Measurements from ENCODE around the gene HLA-DRB1. TPM values are rescaled to one million over a fixed set of nuclear protein-coding genes. Genes with fewer than 3 reads are reported as not detected.
A peak's percentile ranks its signal among the peaks of the same experiment; 100 is the strongest.
"Not testable (repeated sequence)": the region's sequence is repeated elsewhere in the genome, so short reads cannot be mapped to it uniquely, and the experiment has no call there.

Gene HLA-DRB1
- polyA plus RNA-seq, 12 donors: 6.5 to 42.0 (median 9.9) TPM; not detected in 1

- no peak for DNase-seq
Observed at GRCh38 chr6:32565511-32565910, 24.1 kb downstream of the HLA-DRB1 start.

GRCh38 chr6:32562940-32563339, 26.7 kb downstream of the HLA-DRB1 start:
- no peak for DNase-seq

- no peak for DNase-seq
Observed at GRCh38 chr6:32559747-32560146, 29.9 kb downstream of the HLA-DRB1 start.

- no peak for DNase-seq
Observed at GRCh38 chr6:32558426-32559057, 31.1 kb downstream of the HLA-DRB1 start.

GRCh38 chr6:32554116-32554965, 35.3 kb downstream of the HLA-DRB1 start:
- no peak for DNase-seq

GRCh38 chr6:32553037-32553742, 36.5 kb downstream of the HLA-DRB1 start:
- DNase-seq: no peak

GRCh38 chr6:32551410-32551809, 38.2 kb downstream of the HLA-DRB1 start:
- no peak for DNase-seq

- DNase-seq: no peak
Observed at GRCh38 chr6:32539839-32540238, 49.8 kb downstream of the HLA-DRB1 start.

GRCh38 chr6:32530431-32530793, 59.2 kb downstream of the HLA-DRB1 start:
- not testable (repeated sequence) for DNase-seq

- peak; percentile 4 for DNase-seq
Observed at GRCh38 chr6:32529697-32530430, 59.8 kb downstream of the HLA-DRB1 start, which contains the start of gene HLA-DRB5. HLA-DRB5 (minus strand) TSS chr6:32530287; CDS start chr6:32530224, 63 bp downstream.

Other genes starting within 250 kb of the HLA-DRB1 start
- under 1 TPM in 3 of 12 donors, not detected in 9; 0.08 to 0.36 (median 0.11) TPM for gene TSBP1, start 217.9 kb downstream of the HLA-DRB1 start, polyA plus RNA-seq (ENCODE audit: insufficient read length in 12 of 12)
- gene BTNL2, start 182.7 kb downstream of the HLA-DRB1 start, polyA plus RNA-seq (ENCODE audit: insufficient read length in 12 of 12): 1 to 10 TPM in 3 of 12 donors, under 1 TPM in 5, not detected in 4; 0.16 to 2.1 (median 0.67) TPM
- gene HLA-DRA, start 150.0 kb downstream of the HLA-DRB1 start, polyA plus RNA-seq (ENCODE audit: insufficient read length in 12 of 12): 100 to 1,000 TPM in 1 of 12 donors, 10 to 100 TPM in 10, not detected in 1; 18.8 to 115 (median 27.4) TPM
- gene HLA-DRB5, start 59.6 kb downstream of the HLA-DRB1 start, polyA plus RNA-seq (ENCODE audit: insufficient read length in 12 of 12): 1 to 10 TPM in 10 of 12 donors, not detected in 2; 1.1 to 8.5 (median 4.6) TPM
- gene HLA-DQA1, start 47.6 kb upstream of the HLA-DRB1 start, polyA plus RNA-seq (ENCODE audit: insufficient read length in 12 of 12): 10 to 100 TPM in 1 of 12 donors, 1 to 10 TPM in 7, under 1 TPM in 2, not detected in 2; 0.62 to 13.8 (median 2.9) TPM
- 10 to 100 TPM in 1 of 12 donors, 1 to 10 TPM in 10, not detected in 1; 1.4 to 16.0 (median 3.7) TPM for gene HLA-DQB1, start 76.8 kb upstream of the HLA-DRB1 start, polyA plus RNA-seq (ENCODE audit: insufficient read length in 12 of 12)
- 1 to 10 TPM in 2 of 12 donors, under 1 TPM in 6, not detected in 4; 0.25 to 2.7 (median 0.57) TPM for gene HLA-DQA2, start 151.5 kb upstream of the HLA-DRB1 start, polyA plus RNA-seq (ENCODE audit: insufficient read length in 12 of 12)
- 1 to 10 TPM in 2 of 12 donors, under 1 TPM in 4, not detected in 6; 0.23 to 2.3 (median 0.56) TPM for gene HLA-DQB2, start 173.7 kb upstream of the HLA-DRB1 start, polyA plus RNA-seq (ENCODE audit: insufficient read length in 12 of 12)
- 1 to 10 TPM in 1 of 12 donors, under 1 TPM in 4, not detected in 7; 0.19 to 1.3 (median 0.25) TPM for gene HLA-DOB, start 227.2 kb upstream of the HLA-DRB1 start, polyA plus RNA-seq (ENCODE audit: insufficient read length in 12 of 12)
- 10 to 100 TPM in 1 of 12 donors, 1 to 10 TPM in 10, not detected in 1; 3.7 to 13.7 (median 5.8) TPM for gene TAP2, start 248.9 kb upstream of the HLA-DRB1 start, polyA plus RNA-seq (ENCODE audit: insufficient read length in 12 of 12)

Measured in muscle of arm (tissue), 12 donors.